WERI-Rb-1 (cell line): ENCODE results near the gene U2SURP.

Experiments
- DNase-seq: peaks from one replicate; pipeline ENCODE4 v3.0.0-alpha.2; 2020
- H3K27ac ChIP-seq: fragments of 250-450 bp; sonication (Bioruptor Pico); 2 replicates; pipeline ENCODE4 v1.5.1; 2020; ENCODE audit warnings: mild to moderate bottlenecking, moderate library complexity
- H3K27me3 ChIP-seq: fragments of 250-450 bp; sonication (Bioruptor Pico); 2 replicates; pipeline ENCODE4 v1.5.1; 2021; ENCODE audit warnings: mild to moderate bottlenecking, low read depth, moderate library complexity; ENCODE audit not compliant: insufficient read depth, severe bottlenecking
- H3K36me3 ChIP-seq: fragments of 250-450 bp; sonication (Bioruptor Pico); 2 replicates; pipeline ENCODE4 v1.5.1; 2020; ENCODE audit warnings: mild to moderate bottlenecking, moderate library complexity
- H3K4me3 ChIP-seq: 2 replicates; pipeline ENCODE4 v1.5.1; 2011; ENCODE audit warnings: low read depth, mild to moderate bottlenecking, control low read depth, low read length
- H3K9me3 ChIP-seq: fragments of 250-450 bp; sonication (Bioruptor Pico); 2 replicates; pipeline ENCODE4 v1.5.1; 2021; ENCODE audit warnings: mild to moderate bottlenecking, moderate library complexity; ENCODE audit not compliant: severe bottlenecking
- TF ChIP-seq, protein P1 (sequence below): IDR thresholded peaks from 2 replicates; pipeline ENCODE4 v1.5.1; 2011; ENCODE audit warnings: low read depth, mild to moderate bottlenecking, control low read depth, inconsistent platforms, low read length

Gene U2SURP

DNA sequence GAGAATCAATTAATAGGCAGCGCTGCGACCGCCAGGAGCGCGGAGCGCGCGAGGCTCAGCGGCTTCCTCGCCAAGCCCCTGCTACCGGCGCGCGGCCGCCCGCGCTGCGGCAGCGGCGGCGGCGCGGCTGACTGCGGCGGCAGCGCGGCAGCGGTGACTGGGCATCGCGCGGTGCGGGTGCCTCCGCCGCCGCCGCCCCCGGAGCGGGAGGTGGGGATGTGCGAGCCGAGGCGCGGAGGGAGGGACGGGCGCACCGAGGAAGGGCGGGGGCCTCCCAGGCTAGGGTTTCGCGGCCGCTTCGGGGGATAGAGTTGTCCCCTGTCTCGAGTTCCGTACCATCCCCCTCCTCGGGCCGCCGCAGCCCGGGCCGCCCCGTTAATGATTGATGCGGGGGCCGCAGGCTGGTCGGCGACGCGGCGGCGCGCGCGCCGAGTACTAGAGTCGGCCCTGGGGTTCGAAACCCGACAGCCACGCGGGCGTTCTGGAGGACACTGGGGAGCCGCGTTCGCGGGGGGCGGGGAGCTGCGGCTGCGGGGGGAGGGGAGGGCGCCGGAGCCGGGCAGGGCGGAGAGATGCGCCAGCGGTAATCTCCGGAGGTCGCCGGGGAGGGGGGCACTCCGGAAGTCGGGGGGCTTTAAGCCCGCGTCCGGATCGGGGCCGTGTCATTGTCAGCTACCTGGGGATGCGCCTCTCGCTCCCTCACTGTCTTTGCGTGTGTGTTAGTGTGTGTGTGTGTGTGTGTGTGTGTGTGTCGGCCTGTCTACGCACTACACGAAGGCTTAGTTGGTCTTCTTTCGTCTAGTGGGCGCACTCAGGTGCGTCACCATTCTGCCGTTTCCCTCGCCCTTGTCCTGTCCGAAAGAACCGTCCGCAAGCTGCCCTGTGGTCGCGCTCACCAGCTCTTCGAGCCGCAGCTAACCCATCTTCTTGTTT lies 37.6 kb upstream of the U2SURP start, which contains the start of gene PAQR9:
Gene PAQR9, minus strand, starts transcription at position 159 of the 933 bp plus-strand sequence. CDS start 338 bp downstream, outside the sequence.
- Histone ChIP-seq H3K27me3 (no peaks in the 10 kb centered on the region), H3K27ac (peak within 1 kb of the TSS; percentile 84), H3K9me3 (peaks cover 5% of the 10 kb centered on the region), H3K4me3 (peak within 1 kb of the TSS; percentile 73), H3K36me3 (no peaks in the 10 kb centered on the region; the same call in 1 of the 2 replicates)
- DNase-seq, result peak; percentile 67
- TF ChIP-seq, protein P1, sequence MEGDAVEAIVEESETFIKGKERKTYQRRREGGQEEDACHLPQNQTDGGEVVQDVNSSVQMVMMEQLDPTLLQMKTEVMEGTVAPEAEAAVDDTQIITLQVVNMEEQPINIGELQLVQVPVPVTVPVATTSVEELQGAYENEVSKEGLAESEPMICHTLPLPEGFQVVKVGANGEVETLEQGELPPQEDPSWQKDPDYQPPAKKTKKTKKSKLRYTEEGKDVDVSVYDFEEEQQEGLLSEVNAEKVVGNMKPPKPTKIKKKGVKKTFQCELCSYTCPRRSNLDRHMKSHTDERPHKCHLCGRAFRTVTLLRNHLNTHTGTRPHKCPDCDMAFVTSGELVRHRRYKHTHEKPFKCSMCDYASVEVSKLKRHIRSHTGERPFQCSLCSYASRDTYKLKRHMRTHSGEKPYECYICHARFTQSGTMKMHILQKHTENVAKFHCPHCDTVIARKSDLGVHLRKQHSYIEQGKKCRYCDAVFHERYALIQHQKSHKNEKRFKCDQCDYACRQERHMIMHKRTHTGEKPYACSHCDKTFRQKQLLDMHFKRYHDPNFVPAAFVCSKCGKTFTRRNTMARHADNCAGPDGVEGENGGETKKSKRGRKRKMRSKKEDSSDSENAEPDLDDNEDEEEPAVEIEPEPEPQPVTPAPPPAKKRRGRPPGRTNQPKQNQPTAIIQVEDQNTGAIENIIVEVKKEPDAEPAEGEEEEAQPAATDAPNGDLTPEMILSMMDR, result no peak

DNA sequence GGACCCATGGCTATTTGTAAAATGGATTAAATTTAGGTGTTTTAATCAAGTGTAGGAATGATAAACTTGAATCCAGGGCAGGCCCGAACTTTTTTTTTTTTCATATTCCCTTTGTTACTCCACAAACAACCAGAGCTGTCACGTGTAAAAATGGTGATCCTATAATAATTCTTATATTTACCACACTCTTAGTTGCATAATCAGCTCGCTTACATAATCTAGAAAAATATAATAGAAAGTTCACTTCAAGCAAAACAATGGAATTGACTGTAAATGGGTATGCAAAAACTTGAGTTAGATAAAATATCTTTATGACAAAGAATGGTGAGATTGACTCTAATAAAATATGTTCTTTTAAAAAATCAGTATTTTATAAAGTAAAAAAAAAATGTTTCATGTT lies 35.8 kb upstream of the U2SURP start:
- no peak for DNase-seq
- Histone ChIP-seq H3K27me3 (no peaks in the 10 kb centered on the region), H3K27ac (no peak overlapping the region), H3K36me3 (no peaks in the 10 kb centered on the region), H3K4me3 (no peak overlapping the region), H3K9me3 (peaks cover 5% of the 10 kb centered on the region)
- TF ChIP-seq, protein P1, result no peak

DNA sequence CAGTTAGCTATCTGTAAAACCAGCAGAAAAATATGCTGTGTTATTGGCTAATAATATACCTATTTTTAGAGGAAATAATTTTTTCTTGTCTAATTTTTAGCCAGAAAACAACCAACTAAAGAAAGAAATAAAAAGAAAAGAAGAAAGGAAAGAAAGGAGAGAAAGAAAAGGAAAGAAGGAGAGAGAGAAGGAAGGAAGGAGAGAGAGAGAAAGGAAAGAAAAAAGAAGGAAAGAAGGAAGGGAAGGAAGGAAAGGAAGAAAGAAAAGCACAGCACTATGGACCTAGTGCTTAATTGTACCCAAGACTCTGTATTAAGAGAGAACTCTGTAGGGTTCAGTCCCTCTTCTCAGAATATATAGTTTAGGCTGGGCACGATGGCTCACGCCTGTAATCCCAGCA lies 34.6 kb upstream of the U2SURP start:
- DNase-seq, result no peak
- TF ChIP-seq, protein P1, result no peak
- Histone ChIP-seq H3K4me3 (no peak overlapping the region), H3K9me3 (peaks cover 5% of the 10 kb centered on the region), H3K36me3 (no peaks in the 10 kb centered on the region), H3K27ac (no peak overlapping the region), H3K27me3 (no peaks in the 10 kb centered on the region)

DNA sequence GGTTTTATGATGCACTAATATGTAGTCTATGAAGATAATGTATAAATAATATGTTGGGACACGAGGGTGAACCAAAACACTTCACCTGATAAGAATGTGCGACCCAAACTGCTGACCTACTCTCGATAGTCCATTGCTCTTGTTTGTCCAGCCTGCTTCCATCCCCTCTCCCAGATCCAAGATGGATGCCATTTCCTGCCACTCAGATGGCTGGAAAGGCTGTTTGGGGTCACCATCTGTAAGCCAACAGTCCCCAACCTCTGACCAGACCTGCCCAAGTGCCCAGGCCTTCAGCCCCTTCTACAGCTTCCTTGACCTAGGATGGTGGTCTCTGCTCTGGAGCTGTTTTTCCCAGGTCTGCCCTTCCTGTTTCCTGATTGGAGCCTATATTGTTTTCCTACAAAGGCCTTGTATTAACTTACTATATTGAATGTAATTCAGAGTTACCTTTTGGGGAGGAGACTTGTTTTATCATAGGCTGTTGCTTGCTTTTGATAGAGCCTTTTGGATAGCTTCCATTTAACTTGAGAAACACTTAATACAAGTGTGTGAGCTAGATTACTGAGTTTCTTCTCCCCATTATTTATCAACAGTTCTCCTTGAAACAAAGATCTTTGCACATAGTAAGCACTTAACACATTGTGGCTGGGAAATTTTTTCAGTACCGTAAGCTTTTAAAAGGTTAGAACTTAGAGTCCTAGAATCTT lies 32.9 kb upstream of the U2SURP start:
- H3K4me3 ChIP-seq, result no peak overlapping the region
- H3K27me3 ChIP-seq, result no peaks in the 10 kb centered on the region
- H3K36me3 ChIP-seq, result no peaks in the 10 kb centered on the region
- DNase-seq, result no peak
- no peak overlapping the region for H3K27ac ChIP-seq
- no peaks in the 10 kb centered on the region for H3K9me3 ChIP-seq
- TF ChIP-seq, protein P1, result no peak

DNA sequence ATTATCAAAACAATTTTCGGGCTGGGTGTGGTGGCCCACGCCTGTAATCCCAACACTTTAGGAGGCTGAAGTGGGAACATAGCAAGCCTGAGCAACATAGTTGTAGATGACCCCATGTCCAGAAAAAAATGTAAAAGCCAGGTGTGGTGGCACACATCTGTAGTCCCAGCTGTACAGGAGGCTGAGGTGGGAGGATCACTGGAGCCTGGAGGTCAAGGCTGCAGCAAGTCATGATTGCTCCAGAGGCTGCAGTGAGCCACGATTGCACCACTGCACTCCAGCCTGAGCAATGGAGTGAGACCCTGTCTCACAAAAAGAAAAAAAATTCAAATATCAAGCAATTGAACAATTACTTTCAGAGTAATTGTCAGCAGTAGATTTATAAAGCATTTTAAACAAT lies 29.9 kb upstream of the U2SURP start:
- no peaks in the 10 kb centered on the region for H3K36me3 ChIP-seq
- H3K27ac ChIP-seq, result no peak overlapping the region
- H3K9me3 ChIP-seq, result no peaks in the 10 kb centered on the region
- no peak for DNase-seq
- no peaks in the 10 kb centered on the region for H3K27me3 ChIP-seq
- H3K4me3 ChIP-seq, result no peak overlapping the region
- TF ChIP-seq, protein P1, result no peak
